ENCODE data around the gene ATG2B. TPM values are rescaled to one million over a fixed set of nuclear protein-coding genes. Genes with fewer than 3 reads are reported as not detected.

ATG2B gene
- total RNA-seq, 1 donor from 2014 or later, result 25.6 TPM

DNA sequence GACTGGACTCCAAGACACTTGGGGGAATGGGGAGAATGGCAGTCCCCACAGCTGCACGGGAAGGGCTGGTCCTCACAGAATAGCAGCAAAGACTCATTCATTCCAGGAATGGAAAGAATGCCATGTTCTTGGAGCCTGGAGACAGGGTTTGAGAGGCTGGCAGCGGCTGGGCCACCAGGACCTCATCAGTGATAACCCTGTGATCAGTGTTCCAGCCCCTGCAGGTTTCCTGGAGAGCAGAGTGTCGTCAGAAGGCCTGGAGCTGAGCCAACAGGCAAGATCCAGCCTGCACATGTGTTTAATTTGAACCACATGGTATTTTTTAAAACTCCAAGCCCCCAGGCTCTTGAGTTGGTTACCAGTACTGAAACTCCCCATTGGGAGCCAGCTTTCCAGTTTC is 95.8 kb downstream of the ATG2B start:
- no peaks in the 10 kb centered on the region for H3K27me3 Mint-ChIP-seq (ENCODE audit: low read depth)
- peaks cover 68% of the 10 kb centered on the region for H3K4me1 Mint-ChIP-seq
- H3K9me3 Mint-ChIP-seq, result peaks cover 6% of the 10 kb centered on the region
- H3K27ac Mint-ChIP-seq, result peak overlapping the region; percentile 98
- no peak overlapping the region for H3K4me3 Mint-ChIP-seq
- TF ChIP-seq, protein P1, sequence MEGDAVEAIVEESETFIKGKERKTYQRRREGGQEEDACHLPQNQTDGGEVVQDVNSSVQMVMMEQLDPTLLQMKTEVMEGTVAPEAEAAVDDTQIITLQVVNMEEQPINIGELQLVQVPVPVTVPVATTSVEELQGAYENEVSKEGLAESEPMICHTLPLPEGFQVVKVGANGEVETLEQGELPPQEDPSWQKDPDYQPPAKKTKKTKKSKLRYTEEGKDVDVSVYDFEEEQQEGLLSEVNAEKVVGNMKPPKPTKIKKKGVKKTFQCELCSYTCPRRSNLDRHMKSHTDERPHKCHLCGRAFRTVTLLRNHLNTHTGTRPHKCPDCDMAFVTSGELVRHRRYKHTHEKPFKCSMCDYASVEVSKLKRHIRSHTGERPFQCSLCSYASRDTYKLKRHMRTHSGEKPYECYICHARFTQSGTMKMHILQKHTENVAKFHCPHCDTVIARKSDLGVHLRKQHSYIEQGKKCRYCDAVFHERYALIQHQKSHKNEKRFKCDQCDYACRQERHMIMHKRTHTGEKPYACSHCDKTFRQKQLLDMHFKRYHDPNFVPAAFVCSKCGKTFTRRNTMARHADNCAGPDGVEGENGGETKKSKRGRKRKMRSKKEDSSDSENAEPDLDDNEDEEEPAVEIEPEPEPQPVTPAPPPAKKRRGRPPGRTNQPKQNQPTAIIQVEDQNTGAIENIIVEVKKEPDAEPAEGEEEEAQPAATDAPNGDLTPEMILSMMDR (IDR thresholded peaks at IDR 0.05; ENCODE audit: unreplicated experiment), result no peak
- peaks cover 18% of the 10 kb centered on the region for H3K36me3 Mint-ChIP-seq
- peak; percentile 69 to 76 for DNase-seq (ENCODE audit: low spot score in 2 of 2, unreplicated experiment in 2 of 2)

DNA sequence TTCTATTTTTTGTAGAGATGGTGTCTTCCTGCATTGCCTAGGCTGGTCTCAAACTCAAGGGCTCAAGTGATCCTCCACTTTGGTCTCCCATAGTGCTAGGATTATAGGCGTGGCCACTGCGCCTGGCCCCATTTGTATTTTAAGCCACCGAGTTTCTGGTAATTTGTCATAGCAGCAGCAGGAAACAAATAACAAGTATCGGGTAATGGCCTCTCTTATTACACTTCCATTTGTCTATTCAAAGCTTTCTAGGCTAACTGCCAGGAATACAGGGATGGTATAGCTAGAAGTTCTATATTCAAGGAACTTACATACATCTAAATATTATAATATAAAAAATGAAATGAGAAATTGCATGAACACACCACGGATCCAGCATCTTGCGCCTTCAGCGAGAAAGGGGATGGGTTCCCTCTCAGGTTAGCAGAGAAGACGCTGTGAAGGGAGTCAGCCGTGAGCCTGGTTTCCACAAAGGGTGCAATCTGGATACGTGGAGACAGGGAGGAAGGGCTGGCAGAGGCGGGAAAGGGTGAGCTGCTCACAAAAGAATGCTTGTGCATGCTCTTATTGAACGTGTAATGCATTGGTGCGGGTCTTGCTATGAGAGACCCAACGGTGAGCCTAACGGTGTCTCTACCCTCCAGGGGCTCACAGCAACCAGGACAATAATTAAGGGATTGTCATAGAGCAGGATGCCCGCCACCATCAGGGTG is 97.6 kb downstream of the ATG2B start:
- TF ChIP-seq, protein P1 (IDR thresholded peaks at IDR 0.05; ENCODE audit: unreplicated experiment), result no peak
- H3K36me3 Mint-ChIP-seq, result peaks cover 20% of the 10 kb centered on the region
- H3K27me3 Mint-ChIP-seq (ENCODE audit: low read depth), result no peaks in the 10 kb centered on the region
- no peak for DNase-seq (ENCODE audit: low spot score in 2 of 2, unreplicated experiment in 2 of 2)
- peaks cover 67% of the 10 kb centered on the region for H3K4me1 Mint-ChIP-seq
- H3K27ac Mint-ChIP-seq, result peak overlapping the region; percentile 99
- H3K4me3 Mint-ChIP-seq, result peak overlapping the region; percentile 10
- H3K9me3 Mint-ChIP-seq, result peaks cover 9% of the 10 kb centered on the region

DNA sequence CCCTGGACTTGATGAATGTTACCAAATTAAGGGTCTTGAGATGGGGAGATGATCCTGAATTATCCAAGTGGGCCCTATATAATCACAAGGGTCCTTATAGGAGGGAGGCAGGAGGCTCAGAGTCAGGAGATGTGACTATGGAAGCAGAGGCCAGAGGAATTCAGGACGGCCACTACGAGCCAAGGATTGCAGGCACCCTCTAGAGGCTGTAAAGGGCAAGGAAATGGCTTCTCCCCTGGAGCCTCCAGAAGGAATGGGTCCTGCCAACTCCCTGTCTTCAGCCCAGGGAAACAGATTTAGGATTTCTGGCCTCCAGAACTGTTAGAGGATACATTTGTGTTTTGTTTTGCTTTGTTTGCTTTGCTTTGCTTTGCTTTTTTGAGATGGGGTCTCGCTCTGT is 98.3 kb downstream of the ATG2B start:
- H3K36me3 Mint-ChIP-seq, result peaks cover 24% of the 10 kb centered on the region

DNA sequence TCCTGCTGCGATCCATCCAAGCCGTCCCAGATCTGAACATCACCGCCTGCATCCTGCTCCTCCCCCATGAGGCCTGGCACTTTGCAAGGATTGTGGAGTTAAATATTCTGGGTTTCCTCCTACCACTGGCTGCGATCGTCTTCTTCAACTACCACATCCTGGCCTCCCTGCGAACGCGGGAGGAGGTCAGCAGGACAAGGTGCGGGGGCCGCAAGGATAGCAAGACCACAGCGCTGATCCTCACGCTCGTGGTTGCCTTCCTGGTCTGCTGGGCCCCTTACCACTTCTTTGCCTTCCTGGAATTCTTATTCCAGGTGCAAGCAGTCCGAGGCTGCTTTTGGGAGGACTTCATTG is 99.0 kb downstream of the ATG2B start:
- Mint-ChIP-seq H3K4me1 (peaks cover 60% of the 10 kb centered on the region), H3K27me3 (ENCODE audit: low read depth) (no peaks in the 10 kb centered on the region), H3K27ac (peak overlapping the region; percentile 99), H3K9me3 (peaks cover 11% of the 10 kb centered on the region), H3K36me3 (peaks cover 29% of the 10 kb centered on the region), H3K4me3 (no peak overlapping the region)
- TF ChIP-seq, protein P1 (IDR thresholded peaks at IDR 0.05; ENCODE audit: unreplicated experiment), result no peak
- DNase-seq (ENCODE audit: low spot score in 2 of 2, unreplicated experiment in 2 of 2), result no peak

More for the DNA sequence above, 98.3 kb downstream of the ATG2B start:
- Mint-ChIP-seq H3K27ac (peak overlapping the region; percentile 99), H3K4me1 (peaks cover 66% of the 10 kb centered on the region), H3K4me3 (no peak overlapping the region), H3K9me3 (peaks cover 11% of the 10 kb centered on the region), H3K27me3 (ENCODE audit: low read depth) (no peaks in the 10 kb centered on the region)
- TF ChIP-seq, protein P1 (IDR thresholded peaks at IDR 0.05; ENCODE audit: unreplicated experiment), result no peak
- no peak for DNase-seq (ENCODE audit: low spot score in 2 of 2, unreplicated experiment in 2 of 2)

DNA sequence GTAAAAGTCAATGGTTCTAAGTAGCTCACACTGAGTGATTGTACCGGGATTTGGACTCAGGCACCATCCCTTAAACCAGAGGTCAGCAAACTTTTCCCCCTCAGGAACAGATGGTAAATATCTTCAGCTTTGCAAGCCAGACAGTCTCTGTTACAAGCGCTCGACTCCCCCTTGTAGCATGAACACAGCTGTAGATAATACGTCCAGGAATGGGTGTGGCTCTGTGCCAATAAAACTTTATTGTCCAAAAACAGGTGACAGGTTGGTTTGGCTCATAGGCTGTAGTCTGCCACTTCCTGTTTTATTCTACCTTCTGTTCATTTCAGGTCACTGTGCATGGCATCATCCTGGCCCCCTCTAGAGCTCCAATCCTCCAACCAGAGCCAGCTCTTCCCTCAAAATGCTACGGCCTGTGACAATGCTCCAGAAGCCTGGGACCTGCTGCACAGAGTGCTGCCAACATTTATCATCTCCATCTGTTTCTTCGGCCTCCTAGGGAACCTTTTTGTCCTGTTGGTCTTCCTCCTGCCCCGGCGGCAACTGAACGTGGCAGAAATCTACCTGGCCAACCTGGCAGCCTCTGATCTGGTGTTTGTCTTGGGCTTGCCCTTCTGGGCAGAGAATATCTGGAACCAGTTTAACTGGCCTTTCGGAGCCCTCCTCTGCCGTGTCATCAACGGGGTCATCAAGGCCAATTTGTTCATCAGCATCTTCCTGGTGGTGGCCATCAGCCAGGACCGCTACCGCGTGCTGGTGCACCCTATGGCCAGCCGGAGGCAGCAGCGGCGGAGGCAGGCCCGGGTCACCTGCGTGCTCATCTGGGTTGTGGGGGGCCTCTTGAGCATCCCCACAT is 99.6 kb downstream of the ATG2B start:
- TF ChIP-seq, protein P1 (IDR thresholded peaks at IDR 0.05; ENCODE audit: unreplicated experiment), result no peak
- peaks cover 29% of the 10 kb centered on the region for H3K36me3 Mint-ChIP-seq
- peaks cover 54% of the 10 kb centered on the region for H3K4me1 Mint-ChIP-seq
- H3K4me3 Mint-ChIP-seq, result no peak overlapping the region
- DNase-seq (ENCODE audit: low spot score in 2 of 2, unreplicated experiment in 2 of 2), result no peak
- H3K9me3 Mint-ChIP-seq, result peaks cover 11% of the 10 kb centered on the region
- peak overlapping the region; percentile 99 for H3K27ac Mint-ChIP-seq
- no peaks in the 10 kb centered on the region for H3K27me3 Mint-ChIP-seq (ENCODE audit: low read depth)

All from mesothelial cell of epicardium (in vitro differentiated cells).